GM12892 (cell line): ENCODE results near the gene MCC.

ENCODE experiments used
- DNase-seq: peaks from one replicate; pipeline ENCODE4 v3.0.0; 2011; ENCODE audit not compliant: insufficient read length
- FAIRE-seq: peaks from 2 replicates; lab custom pipeline; 2011; peaks lifted over from hg19 to GRCh38; lab: Jason Lieb, UNC
- POLR2A ChIP-seq: IDR thresholded peaks from 2 replicates; pipeline ENCODE4 v1.6.1; 2011; ENCODE audit warnings: low read depth, low read length, control low read depth
- POLR2AphosphoS5 ChIP-seq: IDR thresholded peaks from 2 replicates; pipeline ENCODE4 v1.6.1; 2011; ENCODE audit warnings: low read depth, low read length, control low read depth
- TAF1 ChIP-seq: IDR thresholded peaks from 2 replicates; pipeline ENCODE4 v1.6.1; 2011; ENCODE audit warnings: low read depth, mild to moderate bottlenecking, control low read depth, low read length, borderline replicate concordance

Gene MCC

DNA sequence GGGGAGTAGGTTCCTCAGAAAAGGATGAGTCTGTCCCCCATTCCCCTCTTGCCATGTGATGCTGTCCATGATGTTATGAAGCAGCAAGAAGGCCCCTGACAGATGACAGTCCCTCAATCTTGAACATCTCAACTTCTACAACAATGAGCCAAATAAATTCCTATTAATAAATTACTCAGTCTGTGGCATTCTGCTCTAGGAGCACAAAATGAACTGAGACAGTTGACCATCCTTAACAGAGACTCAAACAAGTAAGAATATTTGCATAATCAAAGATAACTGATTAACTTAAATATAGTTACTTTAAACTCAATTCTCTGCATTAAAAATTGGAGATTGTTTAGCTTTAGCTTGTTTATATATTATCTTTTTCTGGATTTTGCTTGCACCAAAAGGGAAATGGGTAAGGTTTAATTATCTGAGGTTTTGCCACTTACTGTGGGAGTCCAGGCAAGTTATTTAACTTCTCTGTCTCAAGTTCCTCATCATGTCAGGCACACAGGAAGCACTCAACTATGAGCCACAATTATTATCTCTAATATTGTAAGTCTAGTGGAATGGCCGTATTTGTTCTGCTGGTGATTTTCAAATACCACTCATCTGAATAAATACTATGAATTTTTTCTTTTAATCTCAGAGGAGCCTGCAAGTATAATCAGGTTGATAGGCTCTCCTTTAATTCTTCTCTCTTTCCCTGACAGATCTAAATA lies 216.4 kb downstream of the MCC start:
- TF ChIP-seq POLR2AphosphoS5, result no peak
- no peak for TF ChIP-seq TAF1
- TF ChIP-seq POLR2A, result no peak
- FAIRE-seq (no peak), DNase-seq (no peak)

DNA sequence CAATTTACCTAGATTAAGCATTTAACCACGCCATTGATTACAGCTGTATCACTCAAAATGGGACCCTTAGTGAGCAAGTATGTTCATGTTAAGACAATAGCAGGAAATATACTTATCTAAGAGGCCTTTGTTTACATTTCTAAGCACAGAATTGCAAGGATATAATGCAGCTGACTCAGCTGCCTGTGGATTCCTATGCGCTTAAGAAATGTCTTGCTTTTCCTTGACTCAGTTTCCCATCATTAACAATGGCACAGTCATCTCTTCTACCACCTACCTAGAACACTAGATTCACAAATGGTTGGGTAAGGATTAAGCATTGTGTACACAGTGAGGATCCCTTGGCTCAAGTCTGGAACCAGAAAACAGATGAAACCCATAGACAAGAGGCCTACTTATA lies 217.2 kb downstream of the MCC start:
- DNase-seq, result no peak
- FAIRE-seq, result peak; percentile 57

DNA sequence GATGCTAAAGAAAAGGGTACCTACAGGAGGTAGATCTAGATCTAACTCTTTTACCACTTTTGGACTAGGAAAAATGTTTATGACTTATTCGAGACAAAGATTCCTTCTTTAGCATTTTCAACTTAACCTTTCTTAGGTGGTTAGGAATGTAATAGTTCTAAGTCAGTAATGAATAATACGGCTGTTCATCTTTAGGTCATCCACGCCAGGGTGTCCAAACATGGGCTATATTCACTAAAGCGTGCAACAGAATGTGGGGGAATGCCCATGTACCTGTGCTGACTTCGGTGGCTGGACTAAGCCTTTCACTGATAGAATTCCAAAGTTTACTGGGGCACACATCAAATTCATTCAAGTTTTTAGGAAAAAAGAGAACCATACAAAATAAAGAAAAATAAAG lies 218.2 kb downstream of the MCC start:
- DNase-seq (no peak), FAIRE-seq (peak; percentile 9)
- TF ChIP-seq TAF1 (no peak), POLR2AphosphoS5 (no peak), POLR2A (no peak)

More for the DNA sequence above, 217.2 kb downstream of the MCC start:
- TF ChIP-seq POLR2A (no peak), POLR2AphosphoS5 (no peak)

DNA sequence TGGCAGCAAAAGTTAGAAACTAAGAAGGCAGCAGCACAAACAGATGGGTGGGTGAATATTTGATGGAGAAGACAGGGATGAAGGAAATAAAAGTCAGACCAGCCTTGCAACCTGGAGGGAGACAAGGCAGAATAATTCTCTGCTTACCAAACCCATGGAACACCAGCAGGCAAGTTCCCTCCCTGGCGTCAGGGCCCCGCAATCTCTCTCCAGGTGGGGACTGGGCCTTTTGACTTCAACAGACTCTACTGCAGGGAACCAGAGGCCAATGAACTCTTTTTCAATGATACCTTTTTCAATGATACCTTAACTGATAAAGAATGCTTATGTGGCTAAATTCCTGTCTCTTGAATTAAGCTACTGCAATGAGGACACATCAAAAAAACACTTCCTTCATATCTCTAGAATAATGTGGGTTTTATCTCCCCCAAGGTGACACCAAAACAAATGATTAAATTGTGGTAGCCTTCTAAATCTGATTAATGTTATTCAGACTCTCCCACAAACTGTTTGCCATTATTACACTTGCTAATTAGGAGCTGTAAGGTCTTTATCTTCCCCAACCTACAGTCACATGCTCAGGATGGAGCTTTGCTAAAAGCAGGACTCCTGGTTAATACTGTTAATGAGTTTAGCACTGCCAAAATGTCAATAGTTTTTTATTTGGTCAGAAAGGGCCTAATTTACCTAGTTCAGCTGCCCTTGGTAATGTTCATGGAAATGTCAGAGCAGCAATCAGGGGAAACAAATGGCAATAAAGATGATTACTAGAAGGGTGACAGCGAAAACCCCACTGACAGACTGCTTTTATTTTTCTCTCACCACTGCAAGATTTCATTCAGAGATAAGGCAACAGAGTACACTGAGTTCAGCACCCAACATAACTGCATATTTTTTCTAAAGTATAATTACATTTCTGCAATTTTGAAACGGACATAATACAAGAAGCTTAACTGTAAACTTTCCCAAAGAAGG lies 218.9 kb downstream of the MCC start:
- FAIRE-seq (no peak), DNase-seq (no peak)
- TF ChIP-seq POLR2AphosphoS5, result no peak
- TF ChIP-seq TAF1, result no peak
- TF ChIP-seq POLR2A, result no peak

DNA sequence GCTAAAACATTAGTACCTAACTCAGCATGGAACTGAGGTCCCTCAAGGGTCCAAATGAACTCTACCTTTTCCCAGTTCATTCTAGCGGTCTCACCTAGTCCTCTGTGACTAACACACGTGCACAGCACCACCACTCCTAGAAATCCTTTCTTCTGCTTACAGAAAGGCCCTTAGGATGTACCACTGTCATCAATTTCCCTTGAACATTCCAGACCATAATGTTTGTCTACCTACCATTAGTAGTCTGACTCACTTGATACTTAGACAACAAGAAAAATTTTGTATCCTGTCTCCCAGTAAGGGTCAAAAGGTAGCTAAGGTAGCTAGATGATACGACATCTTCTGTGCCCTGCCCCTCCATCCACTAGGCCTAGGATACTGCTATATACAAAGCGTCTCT lies 220.0 kb downstream of the MCC start:
- TF ChIP-seq TAF1 (no peak), POLR2AphosphoS5 (no peak), POLR2A (no peak)
- no peak for FAIRE-seq
- no peak for DNase-seq

DNA sequence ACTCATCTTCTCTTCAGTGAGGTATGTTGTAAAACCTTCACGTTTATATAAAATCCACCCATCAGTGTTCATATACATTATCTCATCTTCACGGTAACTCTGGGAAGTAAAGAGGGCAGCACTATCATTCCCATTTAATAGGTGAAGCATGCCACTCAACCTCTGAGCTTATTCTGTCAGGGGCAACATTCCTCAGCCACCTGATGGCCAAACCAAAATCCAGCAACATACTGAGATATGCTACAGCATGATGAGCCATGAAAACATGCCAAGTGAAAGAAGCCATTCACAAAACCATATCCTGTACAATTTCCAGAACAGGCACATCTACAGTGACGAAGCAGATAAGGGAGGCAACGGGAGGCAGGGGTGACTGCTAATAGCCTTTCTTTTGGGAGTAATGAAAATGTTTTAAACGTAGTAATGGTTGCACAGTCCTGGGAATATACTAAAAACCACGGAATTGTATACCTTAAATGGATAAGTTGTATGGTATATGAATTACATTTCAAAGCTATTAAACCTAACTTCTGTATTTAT lies 220.8 kb downstream of the MCC start:
- DNase-seq (no peak), FAIRE-seq (peak; percentile 67)
- TF ChIP-seq TAF1 (no peak), POLR2A (no peak), POLR2AphosphoS5 (no peak)

DNA sequence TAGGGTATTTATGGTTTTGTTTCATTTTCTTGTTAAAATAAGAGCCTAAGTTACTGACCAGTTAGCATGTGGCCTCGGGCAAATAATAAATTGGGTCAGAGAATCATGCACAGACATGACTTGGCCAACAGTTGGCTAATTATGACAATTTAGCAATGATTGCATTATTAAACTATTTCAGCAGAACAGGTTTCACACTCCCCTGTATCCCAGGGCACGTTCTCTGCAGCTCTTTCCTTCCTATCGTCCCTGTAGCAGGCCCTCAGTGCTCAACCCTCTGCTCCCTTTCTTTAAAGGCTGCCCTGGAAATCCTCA lies 221.4 kb downstream of the MCC start:
- no peak for TF ChIP-seq POLR2A
- TF ChIP-seq POLR2AphosphoS5, result no peak
- no peak for TF ChIP-seq TAF1
- DNase-seq (no peak), FAIRE-seq (no peak)

DNA sequence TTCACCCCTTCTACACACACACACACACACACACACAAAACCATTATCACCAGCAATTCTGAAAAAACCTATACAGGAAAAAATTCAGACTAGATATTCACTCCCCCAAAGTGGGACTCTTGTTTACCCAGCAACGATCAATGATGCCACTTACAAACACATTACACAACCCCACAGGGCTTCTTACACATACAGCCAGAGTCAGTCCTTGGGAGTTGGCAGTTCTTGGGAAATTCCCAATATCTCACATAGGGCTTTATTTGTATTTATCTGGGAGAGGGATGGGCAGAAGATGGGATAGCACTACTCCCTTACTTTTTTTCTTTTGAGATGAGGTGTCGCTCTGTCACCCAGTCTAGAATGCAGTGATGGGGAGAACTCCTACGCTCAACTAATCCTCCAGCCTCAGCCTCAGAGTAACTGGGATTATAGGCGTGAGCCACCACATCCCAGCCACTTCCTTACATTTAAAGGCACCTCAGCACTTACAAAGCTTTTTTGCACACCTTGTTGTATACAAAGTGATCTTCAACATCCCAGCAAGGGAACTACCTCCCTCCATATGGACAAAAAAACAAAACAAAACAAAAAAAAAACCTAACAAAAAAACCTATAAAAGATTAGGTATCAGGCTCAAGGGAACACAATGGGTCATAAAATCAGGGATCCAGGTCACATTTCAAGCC lies 221.9 kb downstream of the MCC start:
- TF ChIP-seq POLR2A (no peak), POLR2AphosphoS5 (no peak), TAF1 (no peak)
- no peak for DNase-seq
- no peak for FAIRE-seq

DNA sequence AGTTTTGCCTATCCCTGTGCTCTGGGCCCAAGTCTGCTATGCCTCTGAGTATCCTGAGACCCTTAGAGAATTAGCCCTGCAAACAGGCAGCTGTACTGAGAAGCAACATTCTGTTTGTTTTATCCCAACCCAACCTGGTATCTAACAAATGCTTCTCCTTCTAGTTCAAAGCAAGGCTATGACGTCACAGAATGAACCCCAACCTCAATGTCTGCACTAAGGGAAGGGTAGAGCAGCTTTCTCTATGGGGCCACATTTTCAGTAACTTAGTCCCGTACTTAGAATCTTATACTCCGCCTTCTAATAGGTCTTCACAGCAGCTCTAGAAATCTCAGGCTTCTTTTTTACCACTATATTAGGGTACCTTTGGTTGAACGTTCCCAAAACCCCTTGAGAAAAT lies 223.1 kb downstream of the MCC start:
- DNase-seq, result no peak
- FAIRE-seq, result no peak
- TF ChIP-seq POLR2A (no peak), POLR2AphosphoS5 (no peak), TAF1 (no peak)

DNA sequence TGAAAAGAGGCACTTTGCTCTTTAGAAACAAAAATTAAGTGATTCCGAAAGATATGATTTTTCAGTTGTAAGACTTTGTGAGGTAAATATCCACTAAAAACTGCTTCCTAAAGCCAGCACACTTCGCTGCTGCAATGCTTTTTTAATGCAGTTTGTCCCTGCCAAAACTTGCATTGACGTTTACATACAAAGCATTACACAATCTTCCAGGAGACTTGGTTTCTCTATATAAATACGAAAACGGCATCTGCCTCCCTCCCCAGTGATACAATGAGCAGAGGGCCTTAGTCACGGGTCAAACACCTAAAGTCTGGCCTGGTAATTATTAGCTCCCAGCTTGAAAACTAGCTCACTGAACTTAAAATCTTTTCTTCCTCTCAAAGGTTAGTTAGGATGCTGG lies 224.2 kb downstream of the MCC start:
- no peak for DNase-seq
- FAIRE-seq, result no peak
- TF ChIP-seq POLR2AphosphoS5, result no peak
- no peak for TF ChIP-seq POLR2A
- no peak for TF ChIP-seq TAF1

DNA sequence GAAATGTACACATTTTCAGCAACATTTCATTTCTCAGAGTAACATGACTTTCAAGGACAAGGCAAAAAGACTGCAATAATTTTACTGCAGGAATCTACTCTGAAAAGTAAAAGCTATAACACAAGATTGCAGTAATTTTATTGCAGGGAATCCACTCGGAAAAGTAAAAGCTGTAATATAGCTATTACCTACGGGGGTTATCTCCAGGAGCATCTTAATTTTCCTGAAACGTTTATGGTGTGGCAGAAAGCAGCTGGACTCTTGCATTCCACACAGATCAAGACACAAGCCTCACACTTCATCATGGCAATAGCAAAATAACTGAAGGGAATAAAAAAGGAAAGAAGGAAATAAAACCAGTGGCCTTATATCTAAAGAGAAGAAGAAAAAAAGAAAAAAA lies 224.7 kb downstream of the MCC start:
- FAIRE-seq (no peak), DNase-seq (no peak)
- TF ChIP-seq POLR2A (no peak), POLR2AphosphoS5 (no peak), TAF1 (no peak)

DNA sequence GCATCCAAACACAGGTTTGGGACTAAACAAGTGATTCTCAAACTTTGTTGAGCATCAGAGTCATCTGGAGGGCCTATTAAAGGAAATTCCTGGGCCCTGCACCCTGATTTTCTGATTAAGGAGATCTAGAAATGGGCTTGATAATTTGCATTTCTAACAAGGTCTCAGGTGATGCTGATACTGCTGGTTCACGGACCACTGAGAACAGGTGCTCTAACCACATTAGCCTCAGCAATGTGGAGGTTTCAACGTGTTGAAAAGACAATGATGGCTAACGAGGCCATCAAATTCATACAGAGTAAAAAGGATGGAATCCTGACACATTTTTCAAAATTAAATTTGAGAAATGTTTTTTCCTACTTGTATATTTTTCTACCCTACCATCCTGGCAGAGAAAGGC lies 225.6 kb downstream of the MCC start:
- DNase-seq, result no peak
- TF ChIP-seq POLR2A (no peak), POLR2AphosphoS5 (no peak), TAF1 (no peak)
- FAIRE-seq, result no peak
